H9 (cell line): ENCODE measurements around the gene NAT14. TPM values are rescaled to one million over a fixed set of nuclear protein-coding genes. Genes with fewer than 3 reads are reported as not detected.

Source experiments
- DNase-seq: peaks from one replicate; pipeline ENCODE4 v3.0.0-alpha.2; 2017
- H2AFZ ChIP-seq: one replicate; pipeline ENCODE4 v1.6.1; 2013; ENCODE audit warnings: mild to moderate bottlenecking, low read length, control low read depth, moderate library complexity
- H2AK5ac ChIP-seq: 2 replicates; pipeline ENCODE4 v1.6.1; 2013; ENCODE audit warnings: low read length, control low read depth, mixed read lengths; ENCODE audit not compliant: insufficient read length
- H2BK120ac ChIP-seq: one replicate; pipeline ENCODE4 v1.6.1; 2013; ENCODE audit warnings: low read depth, mild to moderate bottlenecking, low read length, control low read depth, inconsistent platforms; ENCODE audit not compliant: poor library complexity, severe bottlenecking
- H2BK12ac ChIP-seq: 2 replicates; pipeline ENCODE4 v1.6.1; 2013; ENCODE audit warnings: low read length, control low read depth, mixed read lengths, low read depth; ENCODE audit not compliant: insufficient read length
- H2BK15ac ChIP-seq: 2 replicates; pipeline ENCODE4 v1.6.1; 2013; ENCODE audit warnings: low read depth, low read length, control low read depth
- H2BK20ac ChIP-seq: one replicate; pipeline ENCODE4 v1.6.1; 2013; ENCODE audit warnings: low read depth, mild to moderate bottlenecking, low read length, control low read depth, inconsistent platforms; ENCODE audit not compliant: poor library complexity, severe bottlenecking
- H2BK5ac ChIP-seq: 2 replicates; pipeline ENCODE4 v1.6.1; 2013; ENCODE audit warnings: low read length, control low read depth, mixed read lengths; ENCODE audit not compliant: insufficient read length
- H3K14ac ChIP-seq: 2 replicates; pipeline ENCODE4 v1.6.1; 2013; ENCODE audit warnings: low read length, control low read depth; ENCODE audit not compliant: insufficient read depth
- H3K18ac ChIP-seq: 2 replicates; pipeline ENCODE4 v1.6.1; 2013; ENCODE audit warnings: low read depth, mild to moderate bottlenecking, mixed read lengths, low read length, control low read depth; ENCODE audit not compliant: insufficient read length
- H3K23ac ChIP-seq: 2 replicates; pipeline ENCODE4 v1.6.1; 2013; ENCODE audit warnings: low read length, control low read depth, mixed read lengths, low read depth; ENCODE audit not compliant: insufficient read length
- H3K23me2 ChIP-seq: 2 replicates; pipeline ENCODE4 v1.6.1; 2013; ENCODE audit warnings: low read depth, mild to moderate bottlenecking, mixed read lengths, low read length, control low read depth; ENCODE audit not compliant: insufficient read length, poor library complexity, severe bottlenecking
- H3K27ac ChIP-seq: 2 replicates; pipeline ENCODE4 v1.5.1; 2013; ENCODE audit warnings: low read length, control low read depth, mixed read lengths, low read depth; ENCODE audit not compliant: insufficient read length
- H3K27me3 ChIP-seq: 2 replicates; pipeline ENCODE4 v1.6.1; 2013; ENCODE audit warnings: low read length, control low read depth, inconsistent platforms; ENCODE audit not compliant: insufficient read depth
- H3K4ac ChIP-seq: 2 replicates; pipeline ENCODE4 v1.6.1; 2013; ENCODE audit warnings: low read depth, mild to moderate bottlenecking, control low read depth, inconsistent platforms, low read length, moderate library complexity
- H3K4me1 ChIP-seq: 2 replicates; pipeline ENCODE4 v1.6.1; 2013; ENCODE audit warnings: low read length, control low read depth, inconsistent platforms; ENCODE audit not compliant: insufficient read depth
- H3K4me2 ChIP-seq: 2 replicates; pipeline ENCODE4 v1.6.1; 2013; ENCODE audit warnings: low read length, control low read depth, mixed read lengths; ENCODE audit not compliant: insufficient read length, insufficient read depth
- H3K56ac ChIP-seq: 2 replicates; pipeline ENCODE4 v1.6.1; 2013; ENCODE audit warnings: low read depth, mild to moderate bottlenecking, mixed read lengths, low read length, control low read depth; ENCODE audit not compliant: insufficient read length
- H3K79me1 ChIP-seq: 2 replicates; pipeline ENCODE4 v1.6.1; 2013; ENCODE audit warnings: low read depth, mild to moderate bottlenecking, moderate library complexity, low read length, control low read depth, inconsistent platforms; ENCODE audit not compliant: insufficient read depth, poor library complexity, severe bottlenecking
- H3K79me2 ChIP-seq: 2 replicates; pipeline ENCODE4 v1.6.1; 2013; ENCODE audit warnings: low read length, control low read depth, inconsistent platforms; ENCODE audit not compliant: insufficient read depth
- H3K9ac ChIP-seq: 2 replicates; pipeline ENCODE4 v1.6.1; 2013; ENCODE audit warnings: low read length, control low read depth, mixed read lengths; ENCODE audit not compliant: insufficient read length; ENCODE audit errors: extremely low read depth
- H3K9me3 ChIP-seq: one replicate; pipeline ENCODE4 v1.6.1; 2013; ENCODE audit warnings: low read depth, low read length, inconsistent platforms; ENCODE audit not compliant: control insufficient read depth
- H3T11ph ChIP-seq: one replicate; pipeline ENCODE4 v1.6.1; 2013; ENCODE audit warnings: mild to moderate bottlenecking, low read length, control low read depth, inconsistent platforms
- H4K20me1 ChIP-seq: one replicate; pipeline ENCODE4 v1.6.1; 2013; ENCODE audit not compliant: control insufficient read depth, insufficient read length, insufficient read depth
- H4K5ac ChIP-seq: 2 replicates; pipeline ENCODE4 v1.6.1; 2013; ENCODE audit warnings: low read depth, mild to moderate bottlenecking, mixed read lengths, low read length, control low read depth; ENCODE audit not compliant: insufficient read length
- H4K8ac ChIP-seq: replicated peaks from 2 replicates; pipeline ENCODE4 v1.6.1; 2013; ENCODE audit warnings: low read length, control low read depth, mixed read lengths, low read depth; ENCODE audit not compliant: insufficient read length
- H4K91ac ChIP-seq: 2 replicates; pipeline ENCODE4 v1.6.1; 2013; ENCODE audit warnings: low read depth, mild to moderate bottlenecking, moderate library complexity, mixed read lengths, low read length, control low read depth; ENCODE audit not compliant: insufficient read length
- H3K27ac Mint-ChIP-seq, 3 experiments: 2 replicates in 2 of 3; 3 replicates in 1 of 3; pipeline ENCODE4 v1.8.0; 2020 to 2021; ENCODE audit warnings: mixed read lengths in 3 of 3, mild to moderate bottlenecking in 1 of 3, moderate library complexity in 1 of 3
- H3K27me3 Mint-ChIP-seq: 2 replicates; pipeline ENCODE4 v1.8.0; 2021; ENCODE audit warnings: low read depth, mild to moderate bottlenecking, moderate library complexity, mixed read lengths
- H3K36me3 Mint-ChIP-seq, 3 experiments: 2 replicates in 2 of 3; 3 replicates in 1 of 3; pipeline ENCODE4 v1.8.0; 2020 to 2021; ENCODE audit warnings: low read depth in 3 of 3, mixed read lengths in 3 of 3; ENCODE audit not compliant: insufficient read depth in 1 of 3
- H3K4me1 Mint-ChIP-seq, 2 experiments: 2 replicates each; pipeline ENCODE4 v1.8.0; 2020; ENCODE audit warnings: mixed read lengths in 2 of 2
- H3K4me3 Mint-ChIP-seq, 2 experiments: 2 replicates in 1 of 2; 3 replicates in 1 of 2; pipeline ENCODE4 v1.8.0; 2020 to 2021; ENCODE audit warnings: mild to moderate bottlenecking in 2 of 2, mixed read lengths in 2 of 2, moderate library complexity in 1 of 2
- H3K9me3 Mint-ChIP-seq, 2 experiments: 2 replicates in 1 of 2; 3 replicates in 1 of 2; pipeline ENCODE4 v1.8.0; 2020; ENCODE audit warnings: mild to moderate bottlenecking in 2 of 2, mixed read lengths in 2 of 2, moderate library complexity in 1 of 2
- CTCF ChIP-seq: fragments of 200-600 bp; sonication (generic); conservative IDR thresholded peaks from 3 replicates; pipeline ENCODE4 v1.8.0; 2021; ENCODE audit warnings: antibody characterized with exemption, mild to moderate bottlenecking
- WGBS: extraction: QIAGEN DNeasy Blood & Tissue Kit; methylation state at CpG from one replicate; pipeline ENCODE4 v1.1.7; 2013; ENCODE audit warnings: missing lambda C conversion rate, low lambda C conversion rate, mixed read lengths; ENCODE audit not compliant: insufficient read length; ENCODE audit errors: extremely low coverage; 5-methylcytosine and 5-hydroxymethylcytosine counted together
- total RNA-seq: library from RNA; stranded (reverse); gene quantifications from 2 replicates; pipeline ENCODE4 v1.2.1, GENCODE V29; 2021

NAT14 gene
- total RNA-seq, 1 experiment from 2014 or later: 51.2 TPM

- peaks cover 3% of the 10 kb centered on the region for H3K27me3 ChIP-seq
- no peak overlapping the region for H2AFZ ChIP-seq
- H2BK20ac ChIP-seq: no peak overlapping the region
- Mint-ChIP-seq H3K27me3 (peaks cover 56% of the 10 kb centered on the region), H3K27ac (no peak overlapping the region), H3K9me3 (peaks cover 6 to 9% of the 10 kb centered on the region in 2 experiments), H3K36me3 (peaks cover 3 to 6% (median 5%) of the 10 kb centered on the region in 3 experiments), H3K4me1 (peaks cover 2% of the 10 kb centered on the region in 2 experiments; a peak in 1 of 4 replicates), H3K4me3 (no peak overlapping the region)
- no peaks in the 10 kb centered on the region for H3K9me3 ChIP-seq
- no peak overlapping the region for H2BK5ac ChIP-seq
- no peak for TF ChIP-seq CTCF
- no peak overlapping the region for H3K4ac ChIP-seq
- no peak overlapping the region for H4K91ac ChIP-seq
- H3K4me1 ChIP-seq: no peaks in the 10 kb centered on the region
- no peak overlapping the region for H2BK15ac ChIP-seq
- no CpG with 5 or more reads among the region's 10 CpGs for WGBS
- no peaks in the 10 kb centered on the region for H4K20me1 ChIP-seq
- H4K8ac ChIP-seq: no peak overlapping the region
- H3K27ac ChIP-seq: no peak overlapping the region
- DNase-seq: no peak
- H3K79me2 ChIP-seq: no peaks in the 10 kb centered on the region
- H3K9ac ChIP-seq: no peak overlapping the region
- no peak overlapping the region for H3K14ac ChIP-seq
- H2AK5ac ChIP-seq: no peak overlapping the region
- H4K5ac ChIP-seq: no peak overlapping the region
- H2BK120ac ChIP-seq: no peak overlapping the region
- H3K23ac ChIP-seq: no peak overlapping the region
- H3K79me1 ChIP-seq: no peaks in the 10 kb centered on the region
- no peak overlapping the region for H3K18ac ChIP-seq
- no peak overlapping the region for H3K4me2 ChIP-seq
- no peak overlapping the region for H3T11ph ChIP-seq
- H3K23me2 ChIP-seq: no peaks in the 10 kb centered on the region
- no peak overlapping the region for H2BK12ac ChIP-seq
- H3K56ac ChIP-seq: no peak overlapping the region
These were observed 23.1 kb downstream of the NAT14 start for GRCh38 chr19:55508120-55508519.
